ENCODE results near the gene CLEC4D.

GRCh38 chr12:8563356-8563755, 50.1 kb downstream of the CLEC4D start:
- TF ChIP-seq POLR2AphosphoS5 (IDR thresholded peaks at IDR 0.05; ENCODE audit: low read depth, low read length) (no peak), POLR2A (IDR thresholded peaks at IDR 0.05; ENCODE audit: low read depth, low read length) (no peak), TAF1 (IDR thresholded peaks at IDR 0.05; ENCODE audit: borderline replicate concordance, low read depth, low read length) (no peak)
